NOMO-1 treated with DMSO at 0.1 percent for 48 hours (cell line): ENCODE data around the gene HCFC2.

ENCODE experiments used
- DNase-seq: peaks from one replicate; lab custom pipeline; 2025; ENCODE audit not compliant: unreplicated experiment; lab: John Stamatoyannopoulos, UW

HCFC2 gene

DNA sequence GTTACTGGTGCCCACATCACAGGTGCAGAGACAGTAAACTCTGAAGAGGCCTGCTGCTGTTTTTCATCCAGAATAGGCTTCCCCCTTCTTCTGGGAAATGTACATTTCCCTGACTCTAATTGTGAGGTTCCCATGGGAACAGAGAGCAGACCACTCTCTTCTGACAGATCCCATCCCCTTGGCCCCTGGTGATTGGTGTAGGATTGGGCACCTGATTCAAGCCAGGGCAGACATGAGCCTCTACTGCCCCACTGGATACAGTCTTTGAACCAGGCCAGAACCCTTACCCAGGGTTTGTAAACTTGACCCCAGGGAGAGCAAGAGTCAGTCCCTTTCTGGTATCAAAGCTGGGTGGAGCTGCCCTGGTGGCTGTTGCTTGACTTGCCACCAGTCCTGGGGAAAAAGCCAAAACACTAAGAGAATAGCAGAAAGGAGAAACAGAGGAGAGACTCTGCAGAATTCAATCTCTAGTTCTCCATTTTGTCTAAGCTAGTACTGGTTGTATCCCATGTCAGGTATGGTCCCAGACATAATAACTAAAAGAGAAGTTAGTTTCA is 88.4 kb downstream of the HCFC2 start:
- no peak for DNase-seq

GRCh38 chr12:104154286-104154685 is 90.0 kb downstream of the HCFC2 start:
- peak; percentile 83 for DNase-seq

- no peak for DNase-seq
These were observed 90.5 kb downstream of the HCFC2 start for GRCh38 chr12:104154806-104155205.
